Measurements from ENCODE around the gene ZNF57. TPM values are rescaled to one million over a fixed set of nuclear protein-coding genes. Genes with fewer than 3 reads are reported as not detected.
A peak's percentile ranks its signal among the peaks of the same experiment; 100 is the strongest.
"Not testable (repeated sequence)": the region's sequence is repeated elsewhere in the genome, so short reads cannot be mapped to it uniquely, and the experiment has no call there.

The ZNF57 gene
- polyA plus RNA-seq, 3 donors = 5.7 to 8.1 (median 6.7) TPM

- no peak for DNase-seq
These were observed 45.0 kb downstream of the ZNF57 start for GRCh38 chr19:2945575-2946184.

GRCh38 chr19:2949939-2950285 lies 49.2 kb downstream of the ZNF57 start:
- peak; percentile 51 for DNase-seq

- DNase-seq = peak; percentile 100
These were observed 49.8 kb downstream of the ZNF57 start for GRCh38 chr19:2950286-2951124.

- DNase-seq = no peak
These were observed 52.3 kb downstream of the ZNF57 start for GRCh38 chr19:2952953-2953481.

DNA sequence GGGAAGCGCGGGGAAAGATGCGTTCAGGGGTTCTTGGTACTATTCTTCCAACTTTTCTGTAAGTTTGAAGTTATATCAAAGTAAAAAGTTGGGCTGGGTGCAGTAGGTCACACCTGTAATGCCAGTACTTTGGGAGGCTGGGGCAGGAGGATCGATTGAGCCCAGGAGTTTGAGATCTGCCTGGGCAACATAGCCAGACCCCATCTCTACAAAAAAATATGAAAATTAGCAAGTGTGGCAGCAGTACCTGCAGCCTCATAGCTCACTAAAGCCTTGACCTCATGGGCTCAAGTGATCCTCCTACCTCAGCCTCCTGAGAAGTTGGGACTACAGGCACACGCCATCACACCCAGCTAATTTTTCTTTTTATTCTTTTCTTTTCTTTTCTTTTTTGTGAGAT lies 56.4 kb downstream of the ZNF57 start:
- DNase-seq = no peak

- no peak for DNase-seq
These were observed 59.4 kb downstream of the ZNF57 start for GRCh38 chr19:2960120-2960519.

DNA sequence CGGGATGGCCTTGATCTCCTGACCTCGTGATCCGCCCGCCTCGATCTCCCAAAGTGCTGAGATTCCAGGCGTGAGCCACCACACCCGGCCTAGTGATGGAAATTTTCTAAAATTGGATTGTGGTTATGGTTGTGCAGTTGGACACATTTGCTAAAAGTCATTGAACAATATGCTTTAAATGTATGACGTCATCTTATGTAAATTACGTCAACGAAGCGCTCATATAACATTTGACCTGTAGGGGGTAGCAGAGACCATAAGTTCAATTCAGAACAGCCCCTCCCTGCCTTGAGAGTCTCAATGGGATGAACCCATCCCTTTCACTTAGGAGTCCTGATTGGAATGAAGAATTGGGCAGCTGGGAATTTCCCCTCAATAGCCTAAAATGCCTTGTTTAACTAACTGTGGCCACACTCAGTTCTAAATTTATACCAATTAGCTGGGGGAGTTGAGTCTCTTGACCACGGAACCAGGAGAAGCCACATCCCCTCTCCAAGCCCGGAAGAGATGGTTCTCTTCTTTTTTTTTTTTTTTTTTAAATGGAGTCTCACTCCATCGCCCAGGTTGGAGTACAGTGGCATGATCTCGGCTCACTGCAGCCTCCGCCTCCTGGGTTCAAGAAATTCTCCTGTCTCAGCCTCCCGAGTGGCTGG lies 61.4 kb downstream of the ZNF57 start:
- DNase-seq = peak; percentile 86

DNA sequence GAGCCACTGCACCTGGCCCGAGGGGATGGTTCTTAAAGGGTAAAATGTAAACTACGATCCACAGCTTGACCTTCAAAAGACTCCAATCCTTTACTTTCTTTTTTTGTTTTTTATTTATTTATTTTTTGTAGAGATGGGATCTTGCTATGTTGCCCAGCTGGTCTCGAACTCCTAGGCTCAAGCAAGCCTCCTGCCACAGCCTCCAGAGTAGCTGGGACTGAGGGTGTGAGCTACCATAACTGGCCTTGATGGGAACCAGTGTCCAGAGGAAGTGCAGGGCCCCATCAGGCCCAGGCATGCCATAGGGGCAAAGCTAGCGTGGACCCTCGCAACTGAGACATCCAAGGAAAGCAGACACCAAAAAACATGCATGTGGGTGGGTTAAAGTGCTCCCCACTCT lies 62.4 kb downstream of the ZNF57 start:
- no peak for DNase-seq

DNA sequence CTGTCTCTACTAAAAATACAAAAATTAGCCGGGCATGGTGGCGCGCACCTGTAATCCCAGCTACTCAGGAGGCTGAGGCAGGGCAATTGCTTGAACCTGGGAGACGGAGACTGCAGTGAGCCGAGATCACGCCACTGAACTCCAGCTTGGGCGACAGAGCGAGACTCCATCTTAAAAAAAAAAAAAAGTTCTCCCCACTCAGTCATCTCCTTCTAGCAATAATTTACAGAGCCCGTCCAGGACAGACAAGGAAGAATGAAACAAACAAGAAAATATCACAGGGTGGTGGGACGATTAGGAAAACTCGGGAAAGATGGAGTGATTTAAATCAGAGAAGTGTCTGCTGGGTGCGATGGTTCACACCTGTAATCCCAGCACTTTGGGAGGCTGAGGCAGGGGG lies 62.9 kb downstream of the ZNF57 start:
- not testable (repeated sequence) for DNase-seq

DNA sequence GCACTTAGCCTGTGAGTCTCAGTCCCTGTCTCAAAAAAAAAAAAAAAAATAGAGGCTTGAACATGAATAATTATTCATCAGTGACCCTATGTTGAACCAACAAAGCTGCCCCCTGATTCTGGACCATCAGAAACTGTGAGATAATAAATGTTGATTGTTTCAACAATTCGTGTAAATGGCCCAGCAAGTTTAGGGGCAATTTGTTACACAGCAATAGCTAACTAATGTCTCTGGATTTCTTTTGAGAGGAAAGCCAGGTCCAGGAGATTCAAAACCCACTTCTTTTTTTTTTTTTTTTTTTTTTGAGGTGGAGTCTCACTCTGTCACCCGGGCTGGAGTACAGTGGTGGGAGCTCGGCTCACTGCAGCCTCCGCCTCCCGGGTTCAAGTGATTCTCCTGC lies 64.1 kb downstream of the ZNF57 start:
- no peak for DNase-seq

DNA sequence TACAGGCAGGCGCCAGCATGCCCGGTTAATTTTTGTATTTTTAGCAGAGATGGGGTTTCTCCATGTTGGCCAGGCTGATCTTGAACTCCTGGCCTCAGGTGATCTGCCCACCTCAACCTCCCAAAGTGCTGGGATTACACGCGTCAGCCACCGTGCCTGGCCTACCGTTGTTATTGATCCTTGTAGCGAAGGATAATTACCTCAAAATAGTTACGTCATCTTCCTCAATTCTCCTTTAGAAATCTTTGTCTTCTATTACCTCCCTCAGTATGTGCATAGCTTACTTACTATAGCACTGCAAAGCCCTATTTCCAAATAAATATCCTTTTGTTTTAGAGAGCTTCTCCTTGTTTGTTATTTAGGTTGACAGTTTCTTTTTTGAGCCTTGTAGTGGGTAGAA lies 67.2 kb downstream of the ZNF57 start:
- no peak for DNase-seq

Other genes starting within 250 kb of the ZNF57 start
- 1 to 10 TPM; 6.5 to 7.3 (median 6.8) TPM for gene GNG7, start 198.2 kb upstream of the ZNF57 start, polyA plus RNA-seq (ENCODE audit: insufficient read length in 3 of 3)
- 1 to 10 TPM; 3.5 to 3.7 (median 3.5) TPM for gene DIRAS1, start 179.6 kb upstream of the ZNF57 start, polyA plus RNA-seq (ENCODE audit: insufficient read length in 3 of 3)
- 10 to 100 TPM; 28.4 to 36.9 (median 29.5) TPM for gene SLC39A3, start 160.9 kb upstream of the ZNF57 start, polyA plus RNA-seq (ENCODE audit: insufficient read length in 3 of 3)
- 10 to 100 TPM; 61.2 to 72.9 (median 67.5) TPM for gene SGTA, start 117.7 kb upstream of the ZNF57 start, polyA plus RNA-seq (ENCODE audit: insufficient read length in 3 of 3)
- 10 to 100 TPM; 58.7 to 64.8 (median 58.7) TPM for gene THOP1, start 115.4 kb upstream of the ZNF57 start, polyA plus RNA-seq (ENCODE audit: insufficient read length in 3 of 3)
- gene ZNF554, start 81.1 kb upstream of the ZNF57 start, polyA plus RNA-seq (ENCODE audit: insufficient read length in 3 of 3) = 10 to 100 TPM in 2 of 3 donors, 1 to 10 TPM in 1; 8.1 to 11.3 (median 10.5) TPM
- 10 to 100 TPM; 11.0 to 15.1 (median 11.3) TPM for gene ZNF555, start 59.5 kb upstream of the ZNF57 start, polyA plus RNA-seq (ENCODE audit: insufficient read length in 3 of 3)
- gene ZNF556, start 33.6 kb upstream of the ZNF57 start, polyA plus RNA-seq (ENCODE audit: insufficient read length in 3 of 3) = 1 to 10 TPM in 1 of 3 donors, under 1 TPM in 2; 0.64 to 2.1 (median 0.74) TPM
- gene ZNF77, start 44.0 kb downstream of the ZNF57 start, polyA plus RNA-seq (ENCODE audit: insufficient read length in 3 of 3) = 1 to 10 TPM; 7.5 to 9.1 (median 7.6) TPM
- gene TLE6, start 76.6 kb downstream of the ZNF57 start, polyA plus RNA-seq (ENCODE audit: insufficient read length in 3 of 3) = 10 to 100 TPM in 1 of 3 donors, 1 to 10 TPM in 2; 8.0 to 13.7 (median 8.4) TPM
- 10 to 100 TPM; 42.6 to 48.7 (median 43.2) TPM for gene TLE2, start 128.4 kb downstream of the ZNF57 start, polyA plus RNA-seq (ENCODE audit: insufficient read length in 3 of 3)
- gene TLE5, start 161.6 kb downstream of the ZNF57 start, polyA plus RNA-seq (ENCODE audit: insufficient read length in 3 of 3) = 100 to 1,000 TPM; 393 to 476 (median 425) TPM
- 10 to 100 TPM; 57.6 to 68.1 (median 65.6) TPM for gene GNA11, start 193.4 kb downstream of the ZNF57 start, polyA plus RNA-seq (ENCODE audit: insufficient read length in 3 of 3)
- 1 to 10 TPM in 2 of 3 donors, under 1 TPM in 1; 0.99 to 1.4 (median 1.0) TPM for gene GNA15, start 235.1 kb downstream of the ZNF57 start, polyA plus RNA-seq (ENCODE audit: insufficient read length in 3 of 3)

All from renal pelvis (tissue), 4 donors.